ENCODE results near the gene PITPNM3. TPM values are rescaled to one million over a fixed set of nuclear protein-coding genes. Genes with fewer than 3 reads are reported as not detected.

Gene PITPNM3
- total RNA-seq, 6 experiments from 2014 or later, result 0.94 to 1.1 (median 1.0) TPM

- no peaks in the 10 kb centered on the region for H3K36me3 Mint-ChIP-seq (ENCODE audit: low read depth)
- no peaks in the 10 kb centered on the region for H3K9me3 Mint-ChIP-seq
- H3K27me3 Mint-ChIP-seq (ENCODE audit: insufficient read depth), result peaks cover 42% of the 10 kb centered on the region
- no peak for DNase-seq
- peaks cover 17% of the 10 kb centered on the region for H3K4me1 Mint-ChIP-seq (ENCODE audit: low read depth)
- H3K27ac Mint-ChIP-seq, result no peak overlapping the region
- H3K4me3 Mint-ChIP-seq, result no peak overlapping the region
- no peak for TF ChIP-seq CTCF (IDR thresholded peaks at IDR 0.05)
Observed at GRCh38 chr17:6479622-6480302, 76.6 kb downstream of the PITPNM3 start.

DNA sequence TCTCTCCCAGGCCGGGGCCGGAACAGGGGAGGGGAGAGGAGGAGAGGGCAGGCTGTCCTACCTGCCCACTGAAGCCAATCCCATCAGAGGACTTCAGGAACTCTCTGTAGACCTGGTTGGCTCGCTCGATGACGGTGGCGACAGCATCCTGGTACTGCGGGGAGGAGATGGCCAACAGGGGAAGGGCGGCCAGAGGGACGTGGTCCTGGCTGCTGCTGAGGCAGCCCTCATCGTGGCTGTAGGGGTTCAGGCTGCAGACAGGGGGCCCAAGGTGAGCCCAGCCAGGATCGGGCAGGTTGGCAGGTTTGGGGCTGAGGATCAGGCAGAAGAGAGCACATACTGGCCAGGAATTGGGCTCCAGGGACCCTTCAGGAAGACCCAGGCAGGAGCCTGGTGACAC is 77.9 kb downstream of the PITPNM3 start:
- Mint-ChIP-seq H3K27ac (no peak overlapping the region), H3K4me1 (ENCODE audit: low read depth) (peaks cover 17% of the 10 kb centered on the region), H3K36me3 (ENCODE audit: low read depth) (no peaks in the 10 kb centered on the region), H3K9me3 (no peaks in the 10 kb centered on the region), H3K27me3 (ENCODE audit: insufficient read depth) (peaks cover 34% of the 10 kb centered on the region), H3K4me3 (no peak overlapping the region)
- TF ChIP-seq CTCF (IDR thresholded peaks at IDR 0.05), result no peak
- DNase-seq, result no peak

GRCh38 chr17:6477831-6478383 is 78.4 kb downstream of the PITPNM3 start:
- no peak for DNase-seq
- Mint-ChIP-seq H3K4me1 (ENCODE audit: low read depth) (peaks cover 21% of the 10 kb centered on the region), H3K9me3 (no peaks in the 10 kb centered on the region), H3K4me3 (no peak overlapping the region), H3K27ac (no peak overlapping the region), H3K27me3 (ENCODE audit: insufficient read depth) (peaks cover 31% of the 10 kb centered on the region), H3K36me3 (ENCODE audit: low read depth) (no peaks in the 10 kb centered on the region)
- no peak for TF ChIP-seq CTCF (IDR thresholded peaks at IDR 0.05)

DNA sequence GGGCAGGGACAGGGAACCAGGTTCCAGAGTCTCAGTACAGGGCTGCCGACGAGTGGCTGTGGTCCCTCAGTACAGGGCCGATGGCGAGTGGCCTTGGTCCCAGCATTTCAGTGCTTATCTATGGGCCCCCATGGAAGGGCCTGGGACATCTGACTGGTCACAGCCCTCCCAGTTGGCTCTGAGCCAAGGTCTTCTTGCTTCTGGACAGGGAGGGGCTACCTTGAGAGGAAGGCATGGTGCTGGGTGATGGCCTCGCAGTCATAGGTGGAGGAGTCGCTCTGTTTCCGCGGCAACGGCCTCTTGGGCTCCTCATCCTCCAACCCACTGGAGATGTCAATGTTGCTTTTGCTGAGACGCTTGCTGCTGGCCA is 79.6 kb downstream of the PITPNM3 start:
- Mint-ChIP-seq H3K27me3 (ENCODE audit: insufficient read depth) (peaks cover 24% of the 10 kb centered on the region), H3K36me3 (ENCODE audit: low read depth) (no peaks in the 10 kb centered on the region), H3K4me3 (no peak overlapping the region), H3K27ac (no peak overlapping the region), H3K4me1 (ENCODE audit: low read depth) (peaks cover 29% of the 10 kb centered on the region), H3K9me3 (no peaks in the 10 kb centered on the region)
- DNase-seq, result no peak
- TF ChIP-seq CTCF (IDR thresholded peaks at IDR 0.05), result no peak

GRCh38 chr17:6476076-6476809 is 80.1 kb downstream of the PITPNM3 start:
- Mint-ChIP-seq H3K27me3 (ENCODE audit: insufficient read depth) (peaks cover 19% of the 10 kb centered on the region), H3K9me3 (no peaks in the 10 kb centered on the region), H3K4me3 (no peak overlapping the region), H3K27ac (no peak overlapping the region), H3K36me3 (ENCODE audit: low read depth) (no peaks in the 10 kb centered on the region), H3K4me1 (ENCODE audit: low read depth) (peaks cover 34% of the 10 kb centered on the region)
- DNase-seq, result no peak
- no peak for TF ChIP-seq CTCF (IDR thresholded peaks at IDR 0.05)

All from HFFc6 (cell line).